NCI-H1092 treated with DMSO at 0.1 percent for 48 hours (cell line): ENCODE results near the gene DDIT4.

Experiments used
- DNase-seq: peaks from one replicate; lab custom pipeline; 2025; lab: John Stamatoyannopoulos, UW

DDIT4 gene

GRCh38 chr10:72318418-72319262 is 44.9 kb downstream of the DDIT4 start:
- no peak for DNase-seq

- peak; percentile 53 for DNase-seq
Measured at GRCh38 chr10:72319416-72320254, 45.9 kb downstream of the DDIT4 start.

GRCh38 chr10:72320676-72321247 is 47.0 kb downstream of the DDIT4 start:
- peak; percentile 53 for DNase-seq

- DNase-seq, result no peak
Measured at GRCh38 chr10:72321248-72322029, 47.7 kb downstream of the DDIT4 start.

GRCh38 chr10:72322030-72322279 is 48.2 kb downstream of the DDIT4 start:
- no peak for DNase-seq

GRCh38 chr10:72322280-72323058 is 48.7 kb downstream of the DDIT4 start:
- no peak for DNase-seq

GRCh38 chr10:72323108-72323749 is 49.5 kb downstream of the DDIT4 start:
- no peak for DNase-seq

- DNase-seq, result no peak
Measured at GRCh38 chr10:72323771-72324191, 50.1 kb downstream of the DDIT4 start.
